ENCODE results near the gene KCNJ2.

The KCNJ2 gene

GRCh38 chr17:70130289-70130688 lies 39.0 kb upstream of the KCNJ2 start:
- Histone ChIP-seq H3K4me2 (ENCODE audit: low read depth, low read length, poor library complexity, severe bottlenecking) (no peak overlapping the region), H3F3A (ENCODE audit: insufficient read depth) (no peaks in the 10 kb centered on the region), H3K27me3 (ENCODE audit: low read length) (no peaks in the 10 kb centered on the region), H3K4me3 (ENCODE audit: insufficient read depth, low read length, poor library complexity, severe bottlenecking) (no peak overlapping the region), H3K9me2 (replicated peaks; ENCODE audit: insufficient read depth, low read length) (no peaks in the 10 kb centered on the region), H3K79me2 (ENCODE audit: insufficient read depth, low read length) (no peaks in the 10 kb centered on the region), H3K27ac (ENCODE audit: low read depth, low read length) (no peak overlapping the region), H2AFZ (ENCODE audit: low read depth, low read length, severe bottlenecking) (no peak overlapping the region), H3K36me3 (ENCODE audit: low read length) (no peaks in the 10 kb centered on the region), H3K9ac (ENCODE audit: low read length) (no peak overlapping the region), H3K9me3 (ENCODE audit: insufficient read depth, low read length) (no peaks in the 10 kb centered on the region), H4K20me1 (ENCODE audit: low read depth, low read length) (no peaks in the 10 kb centered on the region)
- TF ChIP-seq CTCF (IDR thresholded peaks at IDR 0.05; ENCODE audit: insufficient read depth, low read length, poor library complexity, severe bottlenecking): no peak
- no peak for TF ChIP-seq EZH2phosphoT487 (conservative IDR thresholded peaks at IDR 0.05; ENCODE audit: low read length)

- no peak for TF ChIP-seq EZH2phosphoT487 (conservative IDR thresholded peaks at IDR 0.05; ENCODE audit: low read length)
- no peak for TF ChIP-seq CTCF (IDR thresholded peaks at IDR 0.05; ENCODE audit: insufficient read depth, low read length, poor library complexity, severe bottlenecking)
- no peaks in the 10 kb centered on the region for H3K27me3 ChIP-seq (ENCODE audit: low read length)
- no peaks in the 10 kb centered on the region for H3F3A ChIP-seq (ENCODE audit: insufficient read depth)
- no peaks in the 10 kb centered on the region for H3K9me2 ChIP-seq (replicated peaks; ENCODE audit: insufficient read depth, low read length)
- no peak overlapping the region for H3K4me3 ChIP-seq (ENCODE audit: insufficient read depth, low read length, poor library complexity, severe bottlenecking)
- H3K9ac ChIP-seq (ENCODE audit: low read length): no peak overlapping the region
- H3K4me2 ChIP-seq (ENCODE audit: low read depth, low read length, poor library complexity, severe bottlenecking): no peak overlapping the region
- H2AFZ ChIP-seq (ENCODE audit: low read depth, low read length, severe bottlenecking): no peak overlapping the region
- H3K9me3 ChIP-seq (ENCODE audit: insufficient read depth, low read length): no peaks in the 10 kb centered on the region
- no peaks in the 10 kb centered on the region for H3K36me3 ChIP-seq (ENCODE audit: low read length)
- H3K79me2 ChIP-seq (ENCODE audit: insufficient read depth, low read length): no peaks in the 10 kb centered on the region
- no peak overlapping the region for H3K27ac ChIP-seq (ENCODE audit: low read depth, low read length)
- no peaks in the 10 kb centered on the region for H4K20me1 ChIP-seq (ENCODE audit: low read depth, low read length)
Observed at GRCh38 chr17:70132505-70132904, 36.8 kb upstream of the KCNJ2 start.

GRCh38 chr17:70134042-70134441 lies 35.3 kb upstream of the KCNJ2 start:
- Histone ChIP-seq H3K9me3 (ENCODE audit: insufficient read depth, low read length) (no peaks in the 10 kb centered on the region), H3F3A (ENCODE audit: insufficient read depth) (no peaks in the 10 kb centered on the region), H3K27ac (ENCODE audit: low read depth, low read length) (no peak overlapping the region), H2AFZ (ENCODE audit: low read depth, low read length, severe bottlenecking) (no peak overlapping the region), H3K4me2 (ENCODE audit: low read depth, low read length, poor library complexity, severe bottlenecking) (no peak overlapping the region), H3K4me3 (ENCODE audit: insufficient read depth, low read length, poor library complexity, severe bottlenecking) (no peak overlapping the region), H3K9me2 (replicated peaks; ENCODE audit: insufficient read depth, low read length) (no peaks in the 10 kb centered on the region), H3K27me3 (ENCODE audit: low read length) (no peaks in the 10 kb centered on the region), H3K9ac (ENCODE audit: low read length) (no peak overlapping the region), H3K79me2 (ENCODE audit: insufficient read depth, low read length) (no peaks in the 10 kb centered on the region), H3K36me3 (ENCODE audit: low read length) (no peaks in the 10 kb centered on the region), H4K20me1 (ENCODE audit: low read depth, low read length) (no peaks in the 10 kb centered on the region)
- TF ChIP-seq CTCF (IDR thresholded peaks at IDR 0.05; ENCODE audit: insufficient read depth, low read length, poor library complexity, severe bottlenecking) (no peak), EZH2phosphoT487 (conservative IDR thresholded peaks at IDR 0.05; ENCODE audit: low read length) (no peak)

All from SU-DHL-6 (cell line).